ENCODE results near the gene HEXIM2. TPM values are rescaled to one million over a fixed set of nuclear protein-coding genes. Genes with fewer than 3 reads are reported as not detected.

HEXIM2 gene
- total RNA-seq, 1 donor from 2014 or later: 13.0 TPM

DNA sequence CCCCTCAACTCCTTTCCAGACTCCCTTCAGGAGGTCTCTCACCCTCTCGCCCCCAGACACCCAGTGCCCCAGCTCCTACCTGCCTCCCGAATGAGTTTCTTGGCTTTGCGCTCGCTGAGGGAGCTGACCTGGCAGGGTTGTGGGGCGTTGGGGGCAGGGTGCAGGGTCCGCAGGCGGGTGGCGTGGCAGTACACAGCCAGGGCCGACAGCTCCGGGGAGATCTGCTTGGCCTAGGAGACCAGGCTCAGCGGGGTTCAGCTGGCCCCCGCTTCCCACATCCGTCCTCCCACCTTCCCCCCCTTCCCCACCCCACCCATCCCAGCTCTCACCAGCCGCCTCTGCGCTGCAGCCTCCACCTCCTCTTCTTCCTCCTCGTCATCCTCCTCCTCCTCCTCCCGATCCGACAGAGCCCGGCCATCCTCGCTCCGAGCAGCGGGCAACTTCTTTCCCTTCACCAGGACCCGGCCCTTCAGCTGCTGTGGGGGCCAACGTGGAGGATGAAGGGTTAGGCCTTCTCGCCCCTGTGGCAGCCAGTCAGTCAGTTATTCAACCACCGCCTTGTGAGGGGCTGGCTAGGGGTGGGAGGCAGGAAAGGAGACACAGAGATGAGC, 46.6 kb upstream of the HEXIM2 start:
- Mint-ChIP-seq H3K4me3 (ENCODE audit: unreplicated experiment) (no peak overlapping the region), H3K36me3 (ENCODE audit: low read depth, unreplicated experiment) (no peaks in the 10 kb centered on the region), H3K27me3 (ENCODE audit: unreplicated experiment) (peaks cover 6% of the 10 kb centered on the region), H3K27ac (ENCODE audit: unreplicated experiment) (no peak overlapping the region), H3K9me3 (ENCODE audit: unreplicated experiment) (no peaks in the 10 kb centered on the region), H3K4me1 (ENCODE audit: unreplicated experiment) (peaks cover 13% of the 10 kb centered on the region)
- no peak for DNase-seq (ENCODE audit: low spot score)
- TF ChIP-seq, protein P1, sequence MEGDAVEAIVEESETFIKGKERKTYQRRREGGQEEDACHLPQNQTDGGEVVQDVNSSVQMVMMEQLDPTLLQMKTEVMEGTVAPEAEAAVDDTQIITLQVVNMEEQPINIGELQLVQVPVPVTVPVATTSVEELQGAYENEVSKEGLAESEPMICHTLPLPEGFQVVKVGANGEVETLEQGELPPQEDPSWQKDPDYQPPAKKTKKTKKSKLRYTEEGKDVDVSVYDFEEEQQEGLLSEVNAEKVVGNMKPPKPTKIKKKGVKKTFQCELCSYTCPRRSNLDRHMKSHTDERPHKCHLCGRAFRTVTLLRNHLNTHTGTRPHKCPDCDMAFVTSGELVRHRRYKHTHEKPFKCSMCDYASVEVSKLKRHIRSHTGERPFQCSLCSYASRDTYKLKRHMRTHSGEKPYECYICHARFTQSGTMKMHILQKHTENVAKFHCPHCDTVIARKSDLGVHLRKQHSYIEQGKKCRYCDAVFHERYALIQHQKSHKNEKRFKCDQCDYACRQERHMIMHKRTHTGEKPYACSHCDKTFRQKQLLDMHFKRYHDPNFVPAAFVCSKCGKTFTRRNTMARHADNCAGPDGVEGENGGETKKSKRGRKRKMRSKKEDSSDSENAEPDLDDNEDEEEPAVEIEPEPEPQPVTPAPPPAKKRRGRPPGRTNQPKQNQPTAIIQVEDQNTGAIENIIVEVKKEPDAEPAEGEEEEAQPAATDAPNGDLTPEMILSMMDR (IDR thresholded peaks at IDR 0.05; ENCODE audit: unreplicated experiment): no peak

DNA sequence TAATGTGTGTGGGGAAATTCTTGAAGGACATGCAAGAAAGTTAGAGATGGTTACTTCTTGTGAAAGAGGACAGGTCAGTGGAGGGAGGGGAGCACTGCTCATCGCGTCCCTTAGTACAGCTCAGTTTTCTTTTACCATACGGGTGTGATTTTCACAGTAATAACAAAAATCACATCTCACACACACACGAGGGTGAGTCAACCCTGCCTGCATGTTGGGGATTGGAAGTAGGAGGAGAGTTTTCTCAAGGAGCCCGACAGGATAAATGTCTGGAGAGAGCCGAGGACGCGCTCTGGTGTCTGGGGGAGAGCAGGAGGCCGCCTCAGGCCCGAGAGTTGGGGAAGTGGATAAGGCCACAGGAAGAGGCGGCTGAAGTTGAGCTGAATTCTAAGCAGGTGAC, 45.8 kb upstream of the HEXIM2 start:
- no peaks in the 10 kb centered on the region for H3K9me3 Mint-ChIP-seq (ENCODE audit: unreplicated experiment)
- no peaks in the 10 kb centered on the region for H3K36me3 Mint-ChIP-seq (ENCODE audit: low read depth, unreplicated experiment)
- TF ChIP-seq, protein P1 (IDR thresholded peaks at IDR 0.05; ENCODE audit: unreplicated experiment): no peak
- peaks cover 13% of the 10 kb centered on the region for H3K4me1 Mint-ChIP-seq (ENCODE audit: unreplicated experiment)
- H3K4me3 Mint-ChIP-seq (ENCODE audit: unreplicated experiment): no peak overlapping the region
- no peak for DNase-seq (ENCODE audit: low spot score)
- peak overlapping the region; percentile 49 for H3K27ac Mint-ChIP-seq (ENCODE audit: unreplicated experiment)
- H3K27me3 Mint-ChIP-seq (ENCODE audit: unreplicated experiment): peaks cover 8% of the 10 kb centered on the region

DNA sequence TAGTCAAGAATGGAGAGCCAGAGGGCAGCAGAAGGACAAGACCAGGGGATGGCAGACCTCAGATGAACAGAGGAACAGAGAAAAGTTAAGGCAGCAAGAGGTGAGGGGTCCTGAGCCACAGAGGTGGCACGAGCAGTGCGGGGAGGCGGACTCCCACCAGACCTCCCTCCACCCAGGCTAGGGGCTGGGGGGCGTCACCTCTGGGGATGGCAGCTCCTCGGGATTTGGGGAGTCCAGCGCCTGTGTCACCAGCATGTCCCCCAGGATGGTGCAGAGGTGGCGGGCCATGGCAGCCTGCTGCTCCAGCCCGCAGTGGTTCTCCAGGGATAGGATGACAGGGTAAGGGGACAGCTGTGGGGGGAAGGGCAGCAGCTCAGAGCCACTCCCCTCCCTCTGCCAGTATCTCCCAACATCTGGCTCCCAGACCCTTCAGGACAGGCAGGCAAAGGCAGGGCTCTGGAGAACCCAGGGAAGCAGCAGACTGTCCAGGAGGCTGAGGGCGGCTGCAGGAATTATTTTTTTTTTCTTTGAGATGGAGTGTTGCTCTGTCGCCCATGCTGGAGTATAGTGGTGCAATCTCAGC, 45.1 kb upstream of the HEXIM2 start:
- TF ChIP-seq, protein P1 (IDR thresholded peaks at IDR 0.05; ENCODE audit: unreplicated experiment): no peak
- H3K27me3 Mint-ChIP-seq (ENCODE audit: unreplicated experiment): peaks cover 5% of the 10 kb centered on the region
- no peak for DNase-seq (ENCODE audit: low spot score)
- H3K4me1 Mint-ChIP-seq (ENCODE audit: unreplicated experiment): peaks cover 9% of the 10 kb centered on the region
- no peak overlapping the region for H3K27ac Mint-ChIP-seq (ENCODE audit: unreplicated experiment)
- H3K36me3 Mint-ChIP-seq (ENCODE audit: low read depth, unreplicated experiment): no peaks in the 10 kb centered on the region
- H3K4me3 Mint-ChIP-seq (ENCODE audit: unreplicated experiment): no peak overlapping the region
- H3K9me3 Mint-ChIP-seq (ENCODE audit: unreplicated experiment): no peaks in the 10 kb centered on the region

DNA sequence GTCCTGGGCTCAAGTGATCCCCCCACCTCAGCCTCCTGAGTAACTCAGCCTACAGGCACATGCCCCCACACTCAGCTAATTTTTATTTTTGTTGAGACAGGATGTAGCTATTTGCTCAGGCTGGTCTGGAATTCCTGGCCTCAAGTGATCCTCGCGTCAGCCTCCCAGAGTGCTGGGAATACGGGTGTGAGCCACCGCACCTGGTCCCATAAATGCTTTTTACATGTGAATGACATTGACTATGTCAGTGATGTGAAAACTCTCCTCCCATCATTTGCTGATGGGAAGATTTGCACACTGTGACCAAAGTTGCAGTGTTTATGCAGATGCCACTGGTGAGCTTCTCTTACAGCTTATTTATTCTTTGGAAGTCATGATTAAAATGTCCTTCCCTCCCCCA, 44.3 kb upstream of the HEXIM2 start:
- TF ChIP-seq, protein P1 (IDR thresholded peaks at IDR 0.05; ENCODE audit: unreplicated experiment): no peak
- no peaks in the 10 kb centered on the region for H3K9me3 Mint-ChIP-seq (ENCODE audit: unreplicated experiment)
- H3K4me1 Mint-ChIP-seq (ENCODE audit: unreplicated experiment): peaks cover 9% of the 10 kb centered on the region
- no peak overlapping the region for H3K27ac Mint-ChIP-seq (ENCODE audit: unreplicated experiment)
- peaks cover 6% of the 10 kb centered on the region for H3K27me3 Mint-ChIP-seq (ENCODE audit: unreplicated experiment)
- no peak for DNase-seq (ENCODE audit: low spot score)
- no peak overlapping the region for H3K4me3 Mint-ChIP-seq (ENCODE audit: unreplicated experiment)
- no peaks in the 10 kb centered on the region for H3K36me3 Mint-ChIP-seq (ENCODE audit: low read depth, unreplicated experiment)

DNA sequence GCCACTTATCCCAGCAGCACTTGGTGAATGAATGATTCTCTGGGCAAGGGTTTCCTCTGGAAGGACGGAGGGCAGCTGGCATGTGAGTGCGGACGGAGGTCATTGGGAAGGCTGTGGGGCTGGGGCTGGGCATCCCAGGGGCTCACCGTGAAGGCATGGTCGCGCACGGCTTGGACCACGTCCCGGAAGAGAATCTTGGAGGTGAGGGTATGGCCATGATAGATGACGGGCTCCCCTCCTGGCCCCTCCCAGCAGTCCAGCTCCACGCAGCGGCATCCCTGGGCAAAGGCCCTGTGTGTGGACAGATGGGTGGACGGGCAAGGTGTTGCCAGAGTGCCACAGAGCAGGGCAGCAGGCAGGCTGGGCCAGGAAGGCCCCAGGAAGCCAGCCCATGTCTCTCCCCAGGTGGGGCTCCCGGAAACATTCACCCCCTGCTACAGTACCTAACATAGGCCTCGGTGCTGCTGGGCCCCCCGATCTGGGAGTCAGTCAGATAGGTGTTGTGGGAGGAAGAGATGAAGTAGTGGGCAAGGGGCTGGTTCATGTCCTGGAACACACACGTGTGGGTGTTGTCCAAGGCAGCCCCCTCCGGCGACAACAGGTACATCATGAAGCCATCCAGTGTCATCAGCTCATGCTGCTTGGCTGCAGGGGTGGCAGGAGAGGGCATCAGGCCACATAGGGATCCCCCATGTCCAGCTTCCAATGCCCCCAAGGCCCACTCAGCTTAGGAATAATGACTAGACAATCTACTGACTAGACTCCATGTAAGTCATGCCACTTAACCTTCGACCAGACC, 43.6 kb upstream of the HEXIM2 start:
- H3K27ac Mint-ChIP-seq (ENCODE audit: unreplicated experiment): no peak overlapping the region
- H3K27me3 Mint-ChIP-seq (ENCODE audit: unreplicated experiment): peaks cover 11% of the 10 kb centered on the region
- no peaks in the 10 kb centered on the region for H3K36me3 Mint-ChIP-seq (ENCODE audit: low read depth, unreplicated experiment)
- no peaks in the 10 kb centered on the region for H3K9me3 Mint-ChIP-seq (ENCODE audit: unreplicated experiment)
- H3K4me1 Mint-ChIP-seq (ENCODE audit: unreplicated experiment): peaks cover 9% of the 10 kb centered on the region
- no peak for DNase-seq (ENCODE audit: low spot score)
- H3K4me3 Mint-ChIP-seq (ENCODE audit: unreplicated experiment): no peak overlapping the region
- TF ChIP-seq, protein P1 (IDR thresholded peaks at IDR 0.05; ENCODE audit: unreplicated experiment): no peak

All from endothelial cell (in vitro differentiated cells).